ENCODE data around the gene SLK. TPM values are rescaled to one million over a fixed set of nuclear protein-coding genes. Genes with fewer than 3 reads are reported as not detected.

Gene SLK
- total and polyA plus RNA-seq, 2 of the 13 experiments (the other 11 are each of a cell fraction or from before 2014, with no cell fraction given): 3.4 to 22.8 TPM

- no peaks in the 10 kb centered on the region for H4K20me1 ChIP-seq (ENCODE audit: insufficient read depth, low read length)
- no peak overlapping the region for H3K4me2 ChIP-seq (ENCODE audit: low read depth, low read length)
- WGBS (ENCODE audit: low lambda C conversion rate): 84% methylated on average over 6 of the region's 6 CpGs
- CTCF ChIA-PET (ENCODE audit: low intra/inter-chr PET ratio, low total read pairs): no interaction called here
- no peak overlapping the region for H3K27ac ChIP-seq (ENCODE audit: extremely low read length, insufficient read depth, low read length)
- FAIRE-seq (no peak), ATAC-seq (no peak), DNase-seq (ENCODE audit: low spot score) (no peak)
- in situ Hi-C loops (cut with HindIII; ENCODE audit: extremely low pct_ligation_motif_present, low pct_unique_long_range_greater_than_20kb) (no loop called here), intact Hi-C loops (cut with micrococcal nuclease; ENCODE audit: unreplicated experiment) (loop anchor here (1.0 kb wide), 1 partner anchor 17 kb away; no protein-coding TSS in a partner anchor)
- TF ChIP-seq ZNF343 (CRISPR knock-in tag; IDR thresholded peaks at IDR 0.05) (no peak), ZNF484 (CRISPR knock-in tag; IDR thresholded peaks at IDR 0.05; ENCODE audit: borderline replicate concordance, low read depth) (no peak), ELF4 (CRISPR knock-in tag; IDR thresholded peaks at IDR 0.05; ENCODE audit: borderline replicate concordance) (no peak), ZNF326 (CRISPR knock-in tag; IDR thresholded peaks at IDR 0.05; ENCODE audit: borderline replicate concordance) (no peak), SRF (IDR thresholded peaks at IDR 0.05; ENCODE audit: low read depth, low read length) (no peak), ZNF788 (CRISPR knock-in tag; IDR thresholded peaks at IDR 0.05; ENCODE audit: borderline replicate concordance) (no peak), AKAP8 (CRISPR knock-in tag; IDR thresholded peaks at IDR 0.05) (no peak), HHEX (CRISPR knock-in tag; IDR thresholded peaks at IDR 0.05) (no peak), RBM39 (IDR thresholded peaks at IDR 0.05; ENCODE audit: low read depth, low read length, poor library complexity, severe bottlenecking) (no peak), ZNF883 (CRISPR knock-in tag; IDR thresholded peaks at IDR 0.05; ENCODE audit: not compliant biosample characterization) (no peak), SKI (IDR thresholded peaks at IDR 0.05; ENCODE audit: partially characterized antibody) (no peak), HOXD1 (CRISPR knock-in tag; IDR thresholded peaks at IDR 0.05) (no peak), ARID4A (CRISPR knock-in tag; IDR thresholded peaks at IDR 0.05; ENCODE audit: borderline replicate concordance) (no peak)
- TF ChIP-seq, protein P1, sequence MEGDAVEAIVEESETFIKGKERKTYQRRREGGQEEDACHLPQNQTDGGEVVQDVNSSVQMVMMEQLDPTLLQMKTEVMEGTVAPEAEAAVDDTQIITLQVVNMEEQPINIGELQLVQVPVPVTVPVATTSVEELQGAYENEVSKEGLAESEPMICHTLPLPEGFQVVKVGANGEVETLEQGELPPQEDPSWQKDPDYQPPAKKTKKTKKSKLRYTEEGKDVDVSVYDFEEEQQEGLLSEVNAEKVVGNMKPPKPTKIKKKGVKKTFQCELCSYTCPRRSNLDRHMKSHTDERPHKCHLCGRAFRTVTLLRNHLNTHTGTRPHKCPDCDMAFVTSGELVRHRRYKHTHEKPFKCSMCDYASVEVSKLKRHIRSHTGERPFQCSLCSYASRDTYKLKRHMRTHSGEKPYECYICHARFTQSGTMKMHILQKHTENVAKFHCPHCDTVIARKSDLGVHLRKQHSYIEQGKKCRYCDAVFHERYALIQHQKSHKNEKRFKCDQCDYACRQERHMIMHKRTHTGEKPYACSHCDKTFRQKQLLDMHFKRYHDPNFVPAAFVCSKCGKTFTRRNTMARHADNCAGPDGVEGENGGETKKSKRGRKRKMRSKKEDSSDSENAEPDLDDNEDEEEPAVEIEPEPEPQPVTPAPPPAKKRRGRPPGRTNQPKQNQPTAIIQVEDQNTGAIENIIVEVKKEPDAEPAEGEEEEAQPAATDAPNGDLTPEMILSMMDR (CRISPR knock-in tag; IDR thresholded peaks at IDR 0.05): no peak
- no peak overlapping the region for H3K9ac ChIP-seq (ENCODE audit: insufficient read depth, low read depth, low read length)
- H3K79me2 ChIP-seq (ENCODE audit: insufficient read depth, low read length): no peaks in the 10 kb centered on the region
- H3K27me3 ChIP-seq (ENCODE audit: control insufficient read depth in 1 of 2, insufficient read depth in 2 of 2, low read length in 2 of 2): no peaks in the 10 kb centered on the region
- POLR2A ChIA-PET: no interaction called here
- H3K4me1 ChIP-seq (ENCODE audit: insufficient read depth, low read length): no peaks in the 10 kb centered on the region
- H3K9me3 ChIP-seq (ENCODE audit: low read length): no peaks in the 10 kb centered on the region
- H3K36me3 ChIP-seq (replicated peaks in 1 of 2; ENCODE audit: control insufficient read depth in 1 of 2, insufficient read depth in 2 of 2, low read length in 2 of 2): peaks cover 6 to 37% of the 10 kb centered on the region in 2 experiments; a peak in 4 of 5 replicates
- H3K4me3 ChIP-seq (replicated peaks in 1 of 3; ENCODE audit: insufficient read depth in 1 of 3, low read depth in 2 of 3, low read length in 3 of 3): no peak overlapping the region
- no TSS peak for BruUV-seq (replicated peaks)
- no peak overlapping the region for H2AFZ ChIP-seq (ENCODE audit: low read length)
Measured at GRCh38 chr10:104018471-104018870, 51.5 kb downstream of the SLK start.

Measured in HepG2 (cell line).